HEK293T (cell line): Measurements from ENCODE around the gene MAF.

ENCODE experiments used
- CTCF ChIA-PET: fragments of 350-600 bp; formaldehyde crosslinking; extraction: SDS; loops from one replicate; lab custom pipeline; 2021; ENCODE audit warnings: antibody characterized with exemption, inconsistent platforms; lab: Yijun Ruan, JAX
- POLR2A ChIA-PET: fragments of 350-600 bp; formaldehyde crosslinking; extraction: SDS; loops from one replicate; lab custom pipeline; 2020; ENCODE audit warnings: antibody characterized with exemption, inconsistent platforms; lab: Yijun Ruan, JAX
- DNase-seq: peaks from one replicate; pipeline ENCODE4 v3.0.0; 2012; ENCODE audit warnings: mixed read lengths; ENCODE audit errors: extremely low spot score
- ARNT ChIP-seq: fragments of 450-650 bp; IDR thresholded peaks from 2 replicates; pipeline ENCODE4 v1.6.1; 2017; ENCODE audit warnings: mild to moderate bottlenecking
- BHLHE40 ChIP-seq: fragments of 450-650 bp; IDR thresholded peaks from 2 replicates; pipeline ENCODE4 v1.6.1; 2016; ENCODE audit warnings: mild to moderate bottlenecking, moderate library complexity, borderline replicate concordance
- CTBP1 ChIP-seq: fragments of 450-650 bp; IDR thresholded peaks from 2 replicates; pipeline ENCODE4 v1.6.1; 2016; ENCODE audit warnings: borderline replicate concordance
- ELF4 ChIP-seq: fragments of 450-650 bp; IDR thresholded peaks from 2 replicates; pipeline ENCODE4 v1.6.1; 2017; ENCODE audit warnings: antibody characterized with exemption
- FOXA1 ChIP-seq: fragments of 450-650 bp; IDR thresholded peaks from 2 replicates; pipeline ENCODE4 v1.6.1; 2016; ENCODE audit warnings: mild to moderate bottlenecking
- FOXK2 ChIP-seq: fragments of 450-650 bp; IDR thresholded peaks from 2 replicates; pipeline ENCODE4 v1.6.1; 2016; ENCODE audit warnings: mild to moderate bottlenecking
- FOXM1 ChIP-seq: fragments of 450-650 bp; IDR thresholded peaks from 2 replicates; pipeline ENCODE4 v1.6.1; 2017; ENCODE audit warnings: mild to moderate bottlenecking, borderline replicate concordance
- HDGF ChIP-seq: fragments of 450-650 bp; IDR thresholded peaks from 2 replicates; pipeline ENCODE4 v1.6.1; 2017; ENCODE audit warnings: antibody characterized with exemption, borderline replicate concordance
- L3MBTL2 ChIP-seq: fragments of 450-650 bp; conservative IDR thresholded peaks from 2 replicates; pipeline ENCODE4 v1.6.1; 2016; ENCODE audit warnings: mild to moderate bottlenecking
- LEF1 ChIP-seq: fragments of 450-650 bp; IDR thresholded peaks from 2 replicates; pipeline ENCODE4 v1.6.1; 2017; ENCODE audit warnings: mild to moderate bottlenecking, borderline replicate concordance
- NFRKB ChIP-seq: fragments of 450-650 bp; IDR thresholded peaks from 2 replicates; pipeline ENCODE4 v1.6.1; 2016; ENCODE audit warnings: mild to moderate bottlenecking, moderate library complexity
- SP1 ChIP-seq: fragments of 450-650 bp; IDR thresholded peaks from 2 replicates; pipeline ENCODE4 v1.6.1; 2017
- SUZ12 ChIP-seq: fragments of 450-650 bp; IDR thresholded peaks from 2 replicates; pipeline ENCODE4 v1.6.1; 2016; ENCODE audit warnings: mild to moderate bottlenecking
- TARDBP ChIP-seq: fragments of 450-650 bp; IDR thresholded peaks from 2 replicates; pipeline ENCODE4 v1.6.1; 2016
- ZNF384 ChIP-seq: fragments of 450-650 bp; IDR thresholded peaks from 2 replicates; pipeline ENCODE4 v1.6.1; 2016
- TF ChIP-seq, protein P1 (sequence below): fragments of 450-650 bp; IDR thresholded peaks from 2 replicates; pipeline ENCODE4 v1.6.1; 2016

MAF gene

DNA sequence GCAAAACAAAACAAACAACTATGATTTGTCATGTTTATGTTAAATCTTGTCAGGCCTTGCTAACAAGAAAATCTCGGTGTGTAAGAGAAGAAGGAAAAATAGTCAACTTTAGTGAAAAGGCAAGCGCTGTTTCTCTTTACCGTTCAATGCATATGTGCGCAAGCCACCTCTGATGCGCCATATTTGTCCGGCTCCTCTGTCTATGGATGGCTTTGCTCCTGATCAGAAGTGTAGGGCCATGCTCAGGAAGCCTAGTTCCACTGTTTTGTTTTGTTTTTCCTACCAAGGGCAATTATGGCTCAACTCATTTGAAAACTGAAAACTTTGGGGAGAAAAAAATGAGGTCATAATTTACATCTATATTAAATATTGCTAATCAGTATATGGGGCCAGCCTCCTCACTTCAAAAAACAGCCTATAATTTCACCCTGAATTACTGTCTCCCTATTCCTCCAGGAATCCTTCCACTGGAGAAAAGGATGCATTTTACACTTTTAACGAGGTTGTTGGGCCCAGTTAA is 4.5 kb downstream of the MAF start:
- TF ChIP-seq ARNT (no peak), ZNF384 (no peak)
- CTCF ChIA-PET: no interaction called here

DNA sequence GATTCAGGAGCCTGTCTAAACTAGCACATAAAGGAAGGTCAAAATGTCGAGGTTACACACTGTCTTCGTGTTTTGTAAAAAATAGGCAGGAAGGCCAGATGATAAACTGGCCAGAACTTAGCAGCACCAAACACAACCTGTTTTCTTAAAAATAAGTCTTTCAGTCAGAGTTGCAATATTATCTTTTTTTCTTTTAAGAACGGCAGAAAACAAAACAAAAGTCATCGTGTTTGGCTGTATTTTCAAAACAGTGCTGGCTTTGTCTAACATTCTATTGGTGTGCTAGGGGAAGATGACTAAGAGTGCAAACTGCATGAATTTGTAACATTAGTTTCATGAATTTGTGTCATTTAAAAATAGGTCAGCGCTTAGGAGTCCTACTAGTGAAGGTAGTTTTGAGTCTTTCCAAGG is 5.3 kb downstream of the MAF start:
- CTCF ChIA-PET: no interaction called here
- POLR2A ChIA-PET: no interaction called here
- no peak for DNase-seq
- TF ChIP-seq NFRKB (no peak), SP1 (no peak), FOXK2 (no peak), TARDBP (no peak), ARNT (no peak), SUZ12 (no peak), BHLHE40 (no peak), ELF4 (no peak), LEF1 (no peak)
- TF ChIP-seq, protein P1, sequence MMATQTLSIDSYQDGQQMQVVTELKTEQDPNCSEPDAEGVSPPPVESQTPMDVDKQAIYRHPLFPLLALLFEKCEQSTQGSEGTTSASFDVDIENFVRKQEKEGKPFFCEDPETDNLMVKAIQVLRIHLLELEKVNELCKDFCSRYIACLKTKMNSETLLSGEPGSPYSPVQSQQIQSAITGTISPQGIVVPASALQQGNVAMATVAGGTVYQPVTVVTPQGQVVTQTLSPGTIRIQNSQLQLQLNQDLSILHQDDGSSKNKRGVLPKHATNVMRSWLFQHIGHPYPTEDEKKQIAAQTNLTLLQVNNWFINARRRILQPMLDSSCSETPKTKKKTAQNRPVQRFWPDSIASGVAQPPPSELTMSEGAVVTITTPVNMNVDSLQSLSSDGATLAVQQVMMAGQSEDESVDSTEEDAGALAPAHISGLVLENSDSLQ: no peak

More for the DNA sequence above, 4.5 kb downstream of the MAF start:
- no peak for DNase-seq
- POLR2A ChIA-PET: no interaction called here

DNA sequence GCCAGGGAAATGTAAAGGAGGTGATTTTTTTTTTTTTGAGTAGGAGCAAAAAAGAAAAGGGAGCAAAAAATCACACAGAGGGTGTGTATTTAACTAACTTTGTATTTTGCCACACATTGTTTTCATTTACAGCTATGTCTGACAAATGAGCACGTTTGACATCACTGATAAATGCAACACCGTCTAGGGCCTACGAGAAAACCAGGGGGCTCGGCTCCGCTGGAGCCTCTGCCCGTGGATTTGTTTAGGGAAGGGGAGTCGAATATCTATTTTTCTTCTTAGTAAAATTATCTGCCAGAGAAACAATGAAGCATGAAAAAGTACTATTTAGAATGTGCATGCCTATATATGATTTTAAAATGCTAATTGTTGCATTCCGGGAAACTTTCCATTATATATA is 6.8 kb downstream of the MAF start:
- TF ChIP-seq ELF4: no peak
- no peak for TF ChIP-seq LEF1
- no peak for TF ChIP-seq CTBP1
- no peak for TF ChIP-seq NFRKB
- no peak for TF ChIP-seq HDGF
- CTCF ChIA-PET: no interaction called here
- POLR2A ChIA-PET: no interaction called here
- DNase-seq: no peak

DNA sequence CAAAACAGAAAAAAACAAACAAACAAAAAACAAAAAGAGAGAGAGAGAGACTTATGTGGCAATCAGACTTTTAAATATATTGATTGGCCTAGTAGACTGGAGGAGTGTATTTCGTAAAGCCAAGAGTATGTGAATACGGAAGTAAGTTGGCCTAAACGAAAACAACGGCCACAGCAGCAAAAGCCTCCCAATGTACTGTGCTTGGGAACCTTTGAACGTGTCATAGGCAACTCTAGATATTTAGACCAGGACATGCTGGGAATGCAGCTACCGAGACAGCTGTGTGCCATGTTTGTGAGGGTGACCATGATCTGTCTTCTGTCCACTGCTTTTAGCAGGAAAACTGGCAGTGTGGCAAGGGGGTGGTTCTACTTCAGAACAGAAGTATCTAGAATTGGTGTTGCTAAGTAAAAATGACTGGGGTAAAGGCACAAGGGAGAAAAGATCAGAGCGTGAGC is 7.4 kb downstream of the MAF start:
- no peak for TF ChIP-seq FOXM1
- 0 out of 2 replicates have a peak, but pooled peaks have one; percentile 17 for TF ChIP-seq ELF4
- CTCF ChIA-PET: interaction anchor here (0.6 to 0.9 kb wide), 2 partner anchors 13 to 401 kb away, joined by 3 to 4 read pairs; no protein-coding TSS in a partner anchor
- DNase-seq: no peak
- POLR2A ChIA-PET: interaction anchor here (1.3 kb wide), 1 partner anchor 7 kb away, joined by 3 read pairs; the partner anchor contains the start of gene MAF

DNA sequence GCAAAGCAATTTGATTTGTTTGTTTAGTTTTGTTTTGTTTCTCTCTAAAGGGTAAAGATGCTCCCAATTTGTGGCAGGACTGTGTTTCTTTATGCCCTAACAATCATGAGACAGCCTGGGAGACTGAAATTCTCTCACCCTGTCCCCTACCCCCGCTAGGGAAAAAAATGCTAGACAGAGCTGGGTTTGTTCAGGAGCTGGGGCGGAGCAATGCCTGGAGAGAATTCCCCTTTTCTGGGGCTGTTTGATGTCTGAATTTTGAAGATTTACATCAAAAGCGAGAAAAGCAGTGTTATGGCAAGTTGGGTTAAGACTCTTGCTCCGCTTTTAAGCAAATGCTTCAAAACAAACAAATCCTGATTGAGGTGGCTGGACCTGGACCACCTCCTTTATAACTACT is 8.4 kb downstream of the MAF start:
- ChIA-PET CTCF (interaction anchor here (0.9 kb wide), 1 partner anchor 14 kb away, joined by 4 read pairs; no protein-coding TSS in a partner anchor), POLR2A (interaction anchor here (1.3 kb wide), 1 partner anchor 8 kb away, joined by 3 read pairs; the partner anchor contains the start of gene MAF)
- DNase-seq: no peak
- TF ChIP-seq ARNT (no peak), NFRKB (no peak), ELF4 (no peak), LEF1 (no peak), FOXK2 (no peak), SUZ12 (no peak), SP1 (no peak)

DNA sequence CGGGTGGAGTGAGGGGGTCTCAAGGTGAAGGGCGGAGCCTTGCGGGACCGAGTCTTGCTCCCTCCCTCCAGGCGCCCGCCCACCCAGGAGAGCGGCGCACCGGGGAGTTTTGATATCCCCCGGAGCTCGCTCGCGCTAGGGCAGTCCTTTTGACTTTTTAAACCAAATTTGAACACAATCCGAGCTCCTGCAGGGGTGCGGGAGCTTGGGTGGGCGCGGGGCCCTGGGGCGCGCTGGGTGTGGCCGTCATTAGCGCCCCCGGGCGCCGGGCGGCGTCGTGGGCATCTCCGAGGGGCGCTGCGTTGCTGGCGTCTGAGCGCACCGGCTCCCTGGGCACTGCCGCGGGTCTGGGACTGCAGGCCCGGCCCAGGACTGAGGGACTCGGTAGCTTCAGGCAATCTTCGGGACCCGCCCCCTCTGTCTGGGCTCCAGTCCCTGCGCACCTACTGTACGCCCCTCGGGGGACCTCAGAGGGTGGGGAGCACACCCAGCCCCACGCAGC is 10.9 kb downstream of the MAF start:
- CTCF ChIA-PET: no interaction called here
- no peak for TF ChIP-seq FOXK2
- no peak for TF ChIP-seq NFRKB
- TF ChIP-seq TARDBP: no peak
- TF ChIP-seq L3MBTL2: no peak
- no peak for TF ChIP-seq CTBP1
- no peak for TF ChIP-seq ELF4
- TF ChIP-seq FOXA1: no peak
- TF ChIP-seq SUZ12: no peak
- TF ChIP-seq BHLHE40: no peak
- no peak for DNase-seq
- POLR2A ChIA-PET: no interaction called here

DNA sequence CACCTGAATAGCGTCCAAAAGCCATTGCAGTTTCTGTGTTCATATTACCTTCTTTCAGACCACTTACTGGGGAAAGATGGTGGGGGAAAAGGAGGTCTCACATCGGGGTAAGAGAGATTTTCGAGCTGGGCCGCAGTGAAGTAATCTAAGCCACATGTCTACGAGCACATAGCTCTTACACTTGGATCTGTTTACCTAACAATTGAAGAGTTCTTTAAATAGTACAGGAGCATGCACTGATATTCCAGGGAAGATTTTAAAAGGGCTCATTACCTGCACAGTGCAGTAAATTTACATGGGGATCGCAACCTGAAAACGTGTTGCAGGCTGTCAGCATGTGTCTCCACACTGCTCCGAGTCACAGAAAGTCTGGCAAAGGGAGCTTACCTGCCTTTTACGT is 12.6 kb downstream of the MAF start:
- DNase-seq: no peak
- TF ChIP-seq ZNF384 (no peak), SUZ12 (no peak), L3MBTL2 (no peak), NFRKB (no peak), ARNT (no peak), FOXA1 (no peak), HDGF (no peak), ELF4 (no peak), FOXM1 (no peak), FOXK2 (no peak), TARDBP (no peak)
- TF ChIP-seq, protein P1: no peak
- CTCF ChIA-PET: no interaction called here
- POLR2A ChIA-PET: interaction anchor here (1.2 kb wide), 1 partner anchor 13 kb away, joined by 4 read pairs; the partner anchor contains the start of gene MAF

DNA sequence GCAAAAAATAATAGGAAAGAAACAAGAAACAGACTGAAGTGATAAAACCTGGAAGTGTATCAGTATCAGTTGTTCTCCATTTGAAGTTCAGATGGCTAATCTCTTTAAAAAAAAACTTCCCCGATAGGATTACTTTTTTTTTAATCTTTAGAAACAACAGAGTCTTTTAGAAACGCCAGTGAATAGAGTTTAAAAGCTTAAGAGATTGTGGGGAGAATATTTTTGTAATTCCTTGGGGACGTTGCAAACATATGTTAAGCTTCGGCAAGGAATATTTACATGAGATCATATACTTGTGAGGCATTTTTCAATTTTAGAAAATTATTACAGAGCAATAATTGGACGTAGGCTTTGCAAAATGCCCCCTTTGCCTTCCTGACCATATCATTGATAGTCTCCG is 13.2 kb downstream of the MAF start:
- ChIA-PET CTCF (no interaction called here), POLR2A (interaction anchor here (1.2 kb wide), 1 partner anchor 14 kb away, joined by 4 read pairs; the partner anchor contains the start of gene MAF)
- DNase-seq: no peak
- no peak for TF ChIP-seq ZNF384
- TF ChIP-seq FOXK2: no peak
- TF ChIP-seq, protein P1: no peak
- no peak for TF ChIP-seq FOXA1
- no peak for TF ChIP-seq LEF1
- TF ChIP-seq BHLHE40: no peak
- no peak for TF ChIP-seq NFRKB
- no peak for TF ChIP-seq ELF4
- no peak for TF ChIP-seq SP1
- no peak for TF ChIP-seq HDGF
- TF ChIP-seq CTBP1: no peak
- no peak for TF ChIP-seq L3MBTL2
- TF ChIP-seq SUZ12: no peak
